Tibial artery (tissue), 4 donors: ENCODE data around the gene FBXO48.

ENCODE experiments used
- DNase-seq, 2 donors: peaks; one replicate each; pipeline ENCODE4 v3.0.0-alpha.2; 2019
- H3K27ac ChIP-seq, 2 donors: fragments of 200-600 bp; sonication (generic) in 1 of 2; 1 replicate in 1 of 2; 2 replicates in 1 of 2; pipeline ENCODE4 v1.5.1; 2018 to 2019; ENCODE audit warnings: mild to moderate bottlenecking in 1 of 2
- H3K27me3 ChIP-seq, 2 donors: fragments of 200-600 bp; sonication (generic) in 1 of 2; one replicate each; pipeline versions ENCODE4 v1.5.1 to v1.6.0; 2016 to 2019
- H3K36me3 ChIP-seq, 3 donors: fragments of 200-600 bp; sonication (generic) in 2 of 3; one replicate each; pipeline ENCODE4 v1.5.1; 2016 to 2019; ENCODE audit warnings: mild to moderate bottlenecking in 2 of 3
- H3K4me1 ChIP-seq, 4 donors: fragments of 200-600 bp; sonication (generic) in 2 of 4; 1 replicate in 3 of 4; 2 replicates in 1 of 4; pipeline ENCODE4 v1.5.1; 2016 to 2019
- H3K4me3 ChIP-seq, 2 donors: fragments of 200-600 bp; sonication (generic) in 1 of 2; 1 replicate in 1 of 2; 2 replicates in 1 of 2; pipeline ENCODE4 v1.5.1; 2018 to 2019; ENCODE audit warnings: mild to moderate bottlenecking in 2 of 2
- H3K9me3 ChIP-seq, 3 donors: fragments of 200-600 bp; sonication (generic) in 1 of 3; one replicate each; pipeline ENCODE4 v1.5.1; 2016 to 2019
- CTCF ChIP-seq, 2 experiments: fragments of 200-600 bp in 1 of 2; fragments of 450-650 bp in 1 of 2; IDR thresholded peaks; one replicate each; pipeline ENCODE4 v1.5.1; 2017 to 2019; ENCODE audit warnings: antibody characterized with exemption in 2 of 2, mild to moderate bottlenecking in 1 of 2, moderate library complexity in 1 of 2
- intact Hi-C: fragments of 100-400 bp; cut with DNase I; formaldehyde crosslinking; loops from one replicate; pipeline ENCODE4 v1.15.0; 2023; ENCODE audit warnings: low total_unique reads

The FBXO48 gene

GRCh38 chr2:68441994-68442322, 25.1 kb downstream of the FBXO48 start:
- Histone ChIP-seq H3K27me3 (no peaks in the 10 kb centered on the region), H3K36me3 (no peaks in the 10 kb centered on the region), H3K27ac (no peak overlapping the region), H3K4me3 (no peak overlapping the region), H3K4me1 (peaks cover 0 to 28% (median 11%) of the 10 kb centered on the region in 4 donors), H3K9me3 (peaks cover 0 to under 1% (median 0%) of the 10 kb centered on the region in 3 donors)
- DNase-seq = no peak
- no peak for TF ChIP-seq CTCF (IDR thresholded peaks at IDR 0.05)
- intact Hi-C loops = loop anchor here (5.0 kb wide), 1 partner anchor 80 kb away; no protein-coding TSS in a partner anchor

DNA sequence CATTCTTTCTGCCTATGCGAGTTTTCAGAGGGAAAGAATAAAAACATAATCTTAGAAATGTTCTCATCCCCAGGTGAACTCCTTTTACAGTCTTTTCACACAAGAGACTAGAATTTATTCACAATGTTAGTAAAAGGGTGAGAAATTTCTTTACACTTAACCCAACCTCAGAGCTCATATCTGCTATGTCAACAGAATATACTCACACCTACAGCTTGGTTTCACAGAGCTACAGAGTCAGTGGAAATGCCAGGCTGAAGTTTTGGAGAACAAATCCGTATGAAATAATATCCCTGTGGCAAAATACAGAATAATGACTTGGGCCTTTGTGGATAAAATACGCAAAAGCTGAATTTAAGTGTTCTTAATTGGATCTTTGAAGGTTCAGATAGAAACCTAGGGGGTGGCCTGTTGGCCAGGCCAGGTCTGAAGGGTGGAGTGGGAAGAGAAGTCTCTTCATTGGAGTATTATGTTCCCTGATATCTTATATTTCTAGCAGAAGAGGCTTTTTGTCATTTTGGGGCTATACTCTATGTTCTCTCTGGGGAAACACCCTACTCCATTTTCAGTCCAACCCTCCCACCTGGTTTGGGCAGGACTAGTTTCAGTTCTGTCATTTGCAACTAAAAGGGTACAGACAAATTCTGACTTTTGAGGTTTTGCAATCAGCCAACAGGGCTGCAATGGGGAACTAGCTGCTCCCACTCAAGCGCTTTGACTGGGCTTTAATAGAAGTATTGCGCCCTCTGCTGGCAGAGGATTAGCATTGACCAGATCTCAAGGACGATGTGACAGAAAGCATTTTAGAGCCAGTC, 25.7 kb downstream of the FBXO48 start:
- no peaks in the 10 kb centered on the region for H3K27me3 ChIP-seq
- H3K4me1 ChIP-seq = peaks cover 0 to 34% (median 16%) of the 10 kb centered on the region in 4 donors
- DNase-seq = peak; percentile 88 to 89
- no peaks in the 10 kb centered on the region for H3K36me3 ChIP-seq
- peak; percentile 92 to 94 for TF ChIP-seq CTCF (IDR thresholded peaks at IDR 0.05)
- H3K27ac ChIP-seq = peak overlapping the region; percentile 51 to 83
- no peak overlapping the region for H3K4me3 ChIP-seq
- intact Hi-C loops = loop anchor here (5.0 kb wide), 1 partner anchor 79 kb away; no protein-coding TSS in a partner anchor
- H3K9me3 ChIP-seq = no peaks in the 10 kb centered on the region

- Histone ChIP-seq H3K27me3 (no peaks in the 10 kb centered on the region), H3K27ac (peak overlapping the region; percentile 1 to 83), H3K36me3 (no peaks in the 10 kb centered on the region), H3K4me1 (peaks cover 0 to 52% (median 25%) of the 10 kb centered on the region in 4 donors), H3K9me3 (no peaks in the 10 kb centered on the region), H3K4me3 (no peak overlapping the region)
- DNase-seq = no peak
- intact Hi-C loops = no loop called here
- TF ChIP-seq CTCF (IDR thresholded peaks at IDR 0.05) = no peak
Observed at GRCh38 chr2:68438455-68439303, 28.4 kb downstream of the FBXO48 start.

DNA sequence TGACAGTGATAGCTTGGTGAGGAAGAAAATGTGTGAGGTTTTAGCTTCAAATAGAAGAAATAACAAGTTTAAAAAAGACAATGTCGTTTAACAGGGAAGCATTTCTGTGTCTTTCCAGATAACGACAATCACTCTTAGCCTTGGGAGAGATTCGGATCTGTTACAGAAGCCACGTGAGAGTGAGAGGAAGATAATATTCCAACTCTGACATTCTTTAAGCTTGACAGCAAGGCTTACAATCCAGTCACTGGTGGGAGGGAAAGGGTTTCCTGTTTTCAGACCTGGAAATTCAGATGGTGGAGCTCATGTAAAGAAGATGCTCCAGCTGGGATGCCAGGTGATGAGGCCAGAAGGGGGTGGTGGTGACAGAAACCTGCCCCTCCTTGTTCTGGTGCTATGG, 30.8 kb downstream of the FBXO48 start:
- H3K27me3 ChIP-seq = no peaks in the 10 kb centered on the region
- H3K4me1 ChIP-seq = peaks cover 0 to 53% (median 25%) of the 10 kb centered on the region in 4 donors
- DNase-seq = no peak
- intact Hi-C loops = no loop called here
- no peaks in the 10 kb centered on the region for H3K9me3 ChIP-seq
- H3K36me3 ChIP-seq = no peaks in the 10 kb centered on the region
- H3K27ac ChIP-seq = peak overlapping the region; percentile 69 to 83
- no peak overlapping the region for H3K4me3 ChIP-seq
- TF ChIP-seq CTCF (IDR thresholded peaks at IDR 0.05) = no peak

DNA sequence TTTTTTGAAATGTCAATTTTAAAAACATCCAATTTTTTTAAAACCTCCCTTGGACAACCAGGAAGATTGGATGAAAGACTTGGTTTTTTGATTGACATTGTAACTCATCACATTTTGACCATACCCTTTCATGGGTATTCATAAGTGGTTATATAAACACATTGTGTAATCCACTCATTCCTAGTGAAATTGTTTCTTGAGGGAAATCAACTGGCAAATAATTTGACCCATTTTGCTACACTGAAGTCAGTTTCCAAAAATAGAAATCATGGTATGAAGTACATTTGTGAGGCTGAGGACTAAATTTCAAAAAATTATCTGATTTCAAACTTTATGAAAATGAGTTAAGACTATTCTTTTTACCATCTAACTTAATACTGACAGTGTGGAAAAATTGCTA, 31.5 kb downstream of the FBXO48 start:
- no peak for DNase-seq
- TF ChIP-seq CTCF (IDR thresholded peaks at IDR 0.05) = no peak
- H3K4me1 ChIP-seq = peaks cover 0 to 51% (median 23%) of the 10 kb centered on the region in 4 donors
- no peaks in the 10 kb centered on the region for H3K9me3 ChIP-seq
- H3K36me3 ChIP-seq = no peaks in the 10 kb centered on the region
- no peaks in the 10 kb centered on the region for H3K27me3 ChIP-seq
- intact Hi-C loops = no loop called here
- H3K4me3 ChIP-seq = no peak overlapping the region
- H3K27ac ChIP-seq = peak overlapping the region; percentile 69 to 83
